Measurements from ENCODE around the gene SIRPA.

Gene SIRPA

DNA sequence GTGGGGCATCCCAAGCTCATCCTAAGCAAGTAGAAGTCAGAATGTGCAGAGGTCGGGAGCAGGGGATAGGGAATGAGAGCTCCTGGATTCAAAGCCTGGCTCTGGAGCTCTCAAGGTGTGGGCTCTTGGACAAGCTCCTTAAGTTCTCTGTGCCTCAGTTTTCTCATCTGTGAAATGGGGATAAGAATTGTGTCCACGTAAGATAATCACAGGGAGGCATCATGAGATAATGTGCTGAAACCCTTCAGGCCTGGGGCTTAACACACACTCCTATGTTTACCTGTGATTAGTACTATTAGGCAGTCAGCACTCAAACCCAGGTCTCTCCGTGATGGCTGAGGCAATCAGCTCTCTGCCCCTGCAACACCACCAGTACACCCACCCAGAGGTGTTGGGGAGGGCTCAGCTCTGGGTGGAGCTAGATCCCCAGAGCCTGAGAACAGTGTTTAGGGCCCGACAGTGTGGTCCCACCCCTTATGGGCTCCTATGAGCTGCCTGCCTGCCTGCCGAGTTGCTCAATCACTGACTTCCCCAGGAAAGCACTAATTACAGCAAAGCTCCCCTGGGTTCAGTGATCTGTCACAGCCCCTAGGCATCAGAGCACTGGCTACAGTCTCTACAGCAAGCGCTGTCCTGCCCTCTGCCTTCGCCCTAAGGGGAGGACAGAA, 6.3 kb upstream of the SIRPA start:
- DNase-seq (ENCODE audit: low read depth), result no peak

DNA sequence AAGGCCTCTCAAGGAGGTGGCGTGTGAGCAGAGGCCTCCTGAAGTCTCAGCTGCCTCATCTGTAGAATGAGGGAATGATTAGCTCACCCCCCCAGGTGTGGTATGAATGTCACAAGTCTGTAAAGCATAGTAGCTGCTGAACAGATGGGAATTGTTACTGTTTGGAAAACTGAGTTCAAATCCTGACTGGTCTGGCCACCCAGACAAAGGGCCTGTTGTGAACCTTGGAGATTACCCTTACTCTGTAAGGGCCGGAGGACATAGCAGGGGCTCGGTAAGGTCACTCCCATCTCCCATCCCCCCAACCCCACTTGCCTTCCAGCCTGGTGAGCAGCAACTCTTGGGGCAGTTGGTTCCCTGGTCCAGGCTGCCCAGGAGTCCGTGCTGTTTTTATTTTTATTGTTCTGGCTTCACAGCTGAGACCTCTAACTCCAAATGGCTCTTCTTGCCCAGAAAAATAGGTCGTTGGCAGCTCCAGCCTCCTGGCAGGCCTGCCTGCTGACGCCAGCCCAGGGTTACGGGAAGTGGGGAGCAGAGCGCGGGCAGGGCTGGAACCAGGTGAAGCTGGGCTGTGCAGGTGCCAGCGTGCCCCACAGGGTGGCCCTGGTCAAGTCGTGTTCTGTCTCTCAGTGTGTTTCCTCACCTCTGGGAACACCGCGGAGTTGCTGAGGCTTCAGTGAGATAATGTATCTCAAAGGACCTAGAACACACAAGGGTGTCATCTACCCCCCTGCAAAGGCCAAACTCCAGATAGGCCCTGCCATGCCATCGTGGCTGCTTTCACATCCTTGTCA, 4.5 kb upstream of the SIRPA start:
- no peak for DNase-seq (ENCODE audit: low read depth)

DNA sequence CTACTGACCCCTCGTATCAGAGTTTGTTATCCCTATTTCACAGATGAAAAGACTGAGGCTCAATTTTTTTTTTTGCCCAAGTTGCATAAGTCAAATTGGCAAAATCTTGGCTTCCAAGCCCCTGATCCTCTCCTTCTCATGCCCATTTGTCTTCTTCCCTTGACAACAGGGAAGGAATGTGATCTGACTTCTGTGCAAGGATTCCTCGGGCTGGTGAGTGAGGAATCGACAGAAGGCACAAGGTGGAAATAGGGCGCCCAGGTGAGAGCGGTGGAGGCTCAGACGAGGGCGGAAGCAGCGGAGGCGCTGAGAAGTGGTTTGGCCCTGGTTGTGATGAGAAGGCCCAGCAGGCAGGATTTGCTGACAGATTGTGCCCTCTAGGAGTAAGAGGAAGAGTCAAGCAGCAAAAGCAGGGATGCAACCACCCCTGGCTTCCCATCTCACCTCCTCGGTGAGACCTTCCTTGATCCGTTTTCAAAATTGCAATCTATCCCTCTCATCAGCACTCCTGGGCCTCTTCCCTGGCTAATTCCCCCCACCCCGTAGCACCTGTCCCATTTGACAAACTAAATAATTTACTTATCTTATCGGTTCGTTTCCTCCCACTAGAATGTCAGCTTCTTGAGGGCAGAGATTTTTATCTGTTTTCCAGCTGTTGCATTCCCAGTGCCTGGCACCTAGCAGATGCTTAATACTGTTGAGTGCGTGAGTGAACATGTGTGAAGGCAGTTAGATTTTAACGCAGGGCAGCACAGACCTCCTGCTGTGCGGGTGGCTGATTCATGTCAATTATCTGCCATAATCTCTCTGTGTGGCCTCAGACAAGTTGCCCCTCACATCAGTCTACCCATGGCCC, 3.7 kb upstream of the SIRPA start:
- DNase-seq (ENCODE audit: low read depth), result no peak

DNA sequence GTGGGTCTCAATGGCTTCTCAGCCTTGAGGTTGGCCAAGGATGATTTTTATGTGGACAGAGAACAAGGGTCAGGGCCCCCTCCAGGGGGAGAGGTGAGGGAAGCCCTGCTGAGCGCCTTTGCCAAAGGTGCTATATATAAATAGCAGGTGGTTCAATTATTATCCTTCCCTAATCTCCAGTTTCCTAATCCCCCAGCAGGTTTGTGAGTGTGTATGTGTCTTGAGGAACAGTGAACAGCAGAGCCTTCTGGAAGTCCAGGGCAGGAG, 3.2 kb upstream of the SIRPA start:
- no peak for DNase-seq (ENCODE audit: low read depth)

DNA sequence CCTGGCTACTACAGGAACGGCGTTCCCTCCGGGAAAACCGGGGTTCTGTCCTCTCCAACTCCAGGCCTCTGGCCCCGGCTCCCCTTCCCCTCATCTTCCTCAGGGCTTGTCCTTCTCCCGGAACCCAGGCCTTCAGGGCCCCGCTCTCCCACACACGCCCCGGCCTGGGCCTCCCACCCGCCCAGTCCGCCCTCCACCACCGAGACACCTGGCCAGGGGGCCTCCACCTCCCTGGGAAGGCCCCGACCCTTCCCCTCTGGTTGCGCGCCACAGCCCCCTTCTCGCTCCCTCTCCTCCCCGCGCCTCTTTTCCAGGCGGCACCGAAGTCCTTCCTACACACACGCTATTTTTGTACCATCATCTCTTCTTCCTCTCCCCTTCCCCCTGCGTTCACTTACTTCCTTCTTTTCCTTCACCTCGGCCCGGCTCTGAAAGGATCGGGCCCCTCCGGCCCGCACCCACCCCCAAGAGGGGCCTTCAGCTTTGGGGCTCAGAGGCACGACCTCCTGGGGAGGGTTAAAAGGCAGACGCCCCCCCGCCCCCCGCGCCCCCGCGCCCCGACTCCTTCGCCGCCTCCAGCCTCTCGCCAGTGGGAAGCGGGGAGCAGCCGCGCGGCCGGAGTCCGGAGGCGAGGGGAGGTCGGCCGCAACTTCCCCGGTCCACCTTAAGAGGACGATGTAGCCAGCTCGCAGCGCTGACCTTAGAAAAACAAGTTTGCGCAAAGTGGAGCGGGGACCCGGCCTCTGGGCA, 1.3 kb upstream of the SIRPA start:
- no peak for DNase-seq (ENCODE audit: low read depth)

DNA sequence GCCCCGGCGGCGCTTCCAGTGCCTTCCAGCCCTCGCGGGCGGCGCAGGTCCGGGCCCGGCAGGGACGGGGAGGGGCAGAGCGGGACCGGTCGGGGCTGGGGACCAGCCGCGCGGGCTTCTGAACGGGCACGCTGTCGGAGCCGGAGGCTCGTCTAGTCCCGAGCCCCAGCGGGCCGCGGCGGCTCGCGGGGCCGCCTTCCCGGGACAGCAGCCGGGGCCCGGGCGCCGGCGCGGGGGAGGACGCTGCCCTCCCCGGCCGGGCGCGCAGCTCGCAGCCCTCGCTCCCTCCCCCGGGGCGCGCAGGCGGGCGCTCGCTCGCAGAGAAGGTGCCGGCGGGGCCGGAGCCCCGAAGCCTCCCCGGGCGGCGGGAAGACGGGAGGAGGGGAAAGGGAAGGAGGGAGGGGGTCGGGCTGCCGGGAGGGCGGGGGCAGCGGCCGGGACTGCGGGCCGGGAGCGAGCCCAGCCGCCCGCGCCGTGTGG, 696 bp upstream of the SIRPA start:
- no peak for DNase-seq (ENCODE audit: low read depth)

DNA sequence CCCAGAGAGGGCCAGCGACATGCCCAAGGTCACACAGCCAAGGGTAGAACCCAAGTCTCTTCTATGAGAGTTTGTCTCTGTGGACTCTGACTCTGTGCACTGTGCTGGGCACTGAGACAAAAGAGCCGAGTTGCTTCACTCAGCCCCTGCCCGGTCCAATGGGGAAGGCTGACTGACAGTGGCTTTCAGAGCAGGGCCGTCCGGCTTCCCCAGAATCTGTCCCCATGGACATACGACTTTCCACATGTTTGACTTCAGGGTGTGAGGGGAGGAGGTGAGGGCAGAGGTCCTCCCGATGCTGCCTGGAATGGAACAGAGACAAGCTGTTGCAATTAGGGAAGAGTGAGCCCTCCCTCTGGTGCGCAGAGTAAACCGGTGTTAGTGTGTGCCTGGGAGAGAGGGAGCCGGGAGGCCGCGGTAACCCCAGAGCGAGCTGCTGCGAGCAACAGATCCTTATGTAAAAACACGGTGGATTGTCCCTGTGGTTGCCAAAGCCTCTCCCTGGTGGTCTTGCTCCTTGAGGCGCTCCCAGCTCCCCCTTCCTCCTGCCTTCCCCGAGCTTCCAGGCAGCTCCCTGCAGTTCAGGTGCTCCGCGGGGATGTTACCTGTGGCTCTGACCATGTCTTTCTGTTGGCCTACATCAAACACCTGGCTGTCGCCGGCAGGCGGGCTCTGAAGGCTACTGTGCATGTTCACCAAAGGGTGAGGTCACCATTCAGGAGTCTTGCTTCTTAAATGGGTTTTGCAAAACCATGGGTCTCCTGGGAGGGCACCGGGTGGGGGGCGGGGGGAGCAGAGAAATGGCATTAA, 672 bp downstream of the SIRPA start:
- no peak for DNase-seq (ENCODE audit: low read depth)

DNA sequence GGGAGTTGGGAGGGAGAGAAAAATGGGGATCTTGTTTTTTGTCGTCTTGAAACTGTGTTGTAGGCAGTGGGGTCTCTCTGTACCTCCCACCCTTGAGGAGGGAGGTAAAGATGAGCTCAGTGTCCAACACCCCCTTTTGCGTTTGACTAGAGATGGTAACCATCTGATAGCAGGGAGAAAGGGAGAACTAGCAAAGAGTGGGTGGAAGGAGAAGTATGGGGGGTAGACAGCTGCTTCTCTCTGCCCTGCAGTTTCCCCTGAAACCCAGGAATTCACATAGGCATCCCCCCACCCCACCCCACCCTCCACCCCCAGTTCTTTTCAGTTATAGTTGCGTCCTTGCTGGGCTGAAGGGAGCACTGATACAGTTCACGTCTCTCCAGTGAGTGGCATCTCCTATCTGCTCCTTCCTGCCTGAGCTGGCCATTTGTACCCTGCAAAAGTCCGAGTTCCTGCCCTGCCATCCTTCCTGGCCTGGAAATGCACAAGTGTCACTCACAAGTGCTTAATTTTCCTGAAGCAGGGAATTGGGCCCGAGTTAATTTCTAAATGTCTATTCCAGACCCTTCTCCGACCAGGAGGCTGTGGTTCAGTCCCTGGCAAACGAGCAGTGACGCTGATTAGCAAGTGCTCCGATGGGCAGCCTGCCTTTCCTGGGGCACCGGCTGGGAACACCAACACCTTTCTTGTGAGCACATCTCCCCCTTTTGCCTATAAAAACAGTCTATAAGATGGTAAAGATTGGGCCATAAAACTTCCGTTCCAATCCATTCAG, 1.5 kb downstream of the SIRPA start:
- DNase-seq (ENCODE audit: low read depth), result no peak

DNA sequence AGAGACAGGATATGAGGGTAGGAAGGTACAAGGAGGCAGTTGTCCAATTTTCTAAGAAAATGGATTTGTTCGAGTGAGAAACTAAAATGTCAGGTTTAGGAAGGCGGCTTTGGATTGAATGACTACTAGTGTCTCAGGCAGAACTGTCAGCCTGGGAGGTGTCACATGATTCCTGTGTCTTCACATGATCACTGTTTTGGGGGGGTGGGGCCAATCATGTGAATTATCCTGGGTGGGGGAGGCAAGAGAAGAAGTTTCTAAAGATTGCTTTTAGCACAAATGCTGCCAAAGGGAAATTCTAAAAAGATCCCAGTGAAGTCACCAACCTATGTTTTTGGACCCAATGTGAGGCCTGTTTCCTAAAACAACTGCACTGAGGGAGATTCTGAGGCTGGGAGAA, 2.3 kb downstream of the SIRPA start:
- no peak for DNase-seq (ENCODE audit: low read depth)

DNA sequence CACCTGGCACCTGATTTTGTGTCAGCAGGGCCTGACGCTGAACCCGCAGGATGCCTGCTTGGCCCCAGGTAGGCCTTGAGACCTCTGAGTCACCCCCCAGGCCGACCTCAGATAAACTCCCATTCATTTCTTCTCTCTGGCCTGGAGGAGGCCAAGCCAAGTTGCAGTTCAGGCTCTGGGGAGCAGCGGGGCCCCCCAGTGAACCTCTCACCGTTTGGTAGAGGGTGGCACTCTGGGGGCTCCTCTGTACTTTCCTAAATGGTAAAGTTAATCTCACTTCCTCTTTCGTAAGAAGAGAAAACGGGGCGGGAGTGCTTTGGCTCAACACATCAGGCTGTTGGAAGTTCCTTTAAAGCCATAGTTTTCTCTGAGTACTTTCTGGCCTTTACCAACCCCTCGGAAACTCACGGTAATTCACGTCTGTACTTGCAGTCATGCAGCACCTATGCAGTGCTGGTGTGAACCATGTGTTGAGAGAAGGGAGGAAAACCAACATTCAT, 2.8 kb downstream of the SIRPA start:
- no peak for DNase-seq (ENCODE audit: low read depth)

DNA sequence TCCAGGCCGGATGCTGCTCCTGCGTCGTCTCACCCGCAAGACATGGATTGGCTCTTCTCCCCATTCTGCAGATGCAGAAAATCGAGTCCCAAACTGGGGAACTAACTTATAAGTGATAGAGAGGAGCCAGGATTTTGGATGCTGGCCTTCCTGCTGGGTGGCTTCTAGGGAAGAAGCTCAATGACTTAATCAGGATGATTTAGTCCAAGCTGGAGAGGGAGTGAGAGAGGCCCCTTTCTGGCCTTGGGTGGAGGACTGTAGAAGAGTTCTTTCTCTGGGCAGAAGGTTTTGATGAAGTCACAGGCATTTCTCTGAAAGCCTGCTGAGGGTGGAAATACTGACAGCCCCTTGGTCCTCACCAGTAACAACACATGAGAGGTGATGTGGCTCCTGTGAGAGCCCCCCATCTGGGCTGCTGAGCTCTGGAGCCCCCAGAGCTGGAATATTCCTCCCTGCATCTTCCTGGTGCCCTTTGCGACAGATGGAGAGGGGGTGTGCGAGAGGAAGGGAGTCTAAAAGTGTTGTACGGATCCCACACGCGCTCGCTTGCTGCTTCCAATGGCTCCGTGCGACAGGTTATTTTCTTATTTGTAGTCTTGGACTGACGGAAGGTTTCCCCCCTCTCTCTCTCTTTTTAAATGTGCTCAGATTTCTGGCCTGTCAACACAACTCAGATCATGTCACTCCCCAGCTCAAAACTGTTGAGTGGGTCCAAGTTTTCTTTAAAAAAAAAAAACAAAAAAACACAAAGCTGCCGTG, 3.5 kb downstream of the SIRPA start:
- DNase-seq (ENCODE audit: low read depth), result no peak

DNA sequence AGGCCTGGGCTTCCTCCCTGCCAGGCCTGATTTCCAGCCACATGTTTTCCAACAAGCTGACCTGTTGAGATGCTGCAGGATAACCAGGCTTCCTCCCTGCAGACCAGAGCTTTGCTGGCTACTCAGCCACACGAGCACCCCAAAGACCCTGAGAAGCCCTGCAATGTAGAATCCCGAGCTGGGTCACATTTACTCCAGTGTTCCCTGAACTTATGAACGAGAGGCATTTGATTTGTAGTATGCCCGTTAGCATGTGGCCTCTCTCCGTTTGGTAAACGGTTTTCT, 4.0 kb downstream of the SIRPA start:
- DNase-seq (ENCODE audit: low read depth), result no peak

DNA sequence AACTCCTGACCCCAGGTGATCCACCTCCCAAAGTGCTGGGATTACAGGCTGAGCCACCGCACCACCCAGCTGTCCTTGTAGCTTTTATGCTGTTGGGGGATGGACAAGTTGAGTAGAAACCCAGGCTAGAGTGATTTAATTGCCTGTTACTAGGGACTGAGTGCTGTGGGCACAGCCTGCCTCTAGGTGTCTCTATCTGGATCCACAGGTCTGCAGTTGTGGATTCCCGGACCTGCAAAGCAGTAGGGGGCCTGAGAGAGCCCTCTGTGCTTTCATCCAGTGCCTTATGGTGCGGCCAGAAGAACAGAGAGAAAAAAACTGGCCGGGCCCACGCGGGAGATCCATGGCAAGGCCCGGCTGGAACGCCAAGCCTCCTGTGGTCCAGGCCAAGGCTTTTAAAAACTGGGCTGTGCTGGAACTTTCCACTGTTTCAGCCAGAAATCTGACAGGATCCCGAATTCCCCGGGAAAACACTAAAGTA, 5.2 kb downstream of the SIRPA start:
- DNase-seq (ENCODE audit: low read depth), result no peak

DNA sequence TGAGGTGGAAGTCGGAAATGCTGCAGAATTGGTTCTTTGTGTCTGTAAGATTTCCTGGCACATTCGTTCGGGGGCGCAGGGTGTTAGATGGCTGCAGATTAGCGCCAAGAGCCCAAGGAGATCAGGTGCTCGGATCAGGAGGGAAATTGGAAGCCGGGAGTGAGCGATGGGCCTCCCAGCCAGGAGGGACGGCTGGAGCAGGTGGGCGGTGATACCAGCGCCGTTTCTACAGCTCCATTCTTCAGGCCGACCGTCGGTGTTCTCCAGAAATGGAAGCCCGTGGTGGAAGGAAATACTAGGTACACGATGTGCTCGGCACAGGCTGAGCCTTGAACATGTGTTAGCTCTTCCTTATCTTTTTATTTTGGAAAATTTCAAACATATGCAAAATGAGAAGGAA, 6.5 kb downstream of the SIRPA start:
- no peak for DNase-seq (ENCODE audit: low read depth)

DNA sequence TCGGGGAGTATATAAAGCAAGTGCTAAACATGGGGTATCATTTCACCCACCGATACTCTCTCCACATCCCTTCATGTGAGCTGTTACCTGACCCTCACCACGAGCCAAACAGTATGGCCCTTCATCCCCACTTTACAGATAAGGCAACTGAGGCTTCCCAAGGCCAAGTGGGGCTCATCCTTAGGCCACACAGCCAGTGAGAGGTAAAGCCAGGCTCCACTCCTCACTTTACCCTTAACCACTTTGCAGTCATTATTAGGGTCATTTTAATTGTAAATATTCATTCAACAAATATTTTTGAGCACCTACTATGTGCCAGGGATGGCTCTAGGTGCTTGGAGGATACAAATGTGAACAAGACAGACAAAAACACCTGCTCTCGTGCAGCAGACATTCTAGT, 7.0 kb downstream of the SIRPA start:
- DNase-seq (ENCODE audit: low read depth), result no peak

DNA sequence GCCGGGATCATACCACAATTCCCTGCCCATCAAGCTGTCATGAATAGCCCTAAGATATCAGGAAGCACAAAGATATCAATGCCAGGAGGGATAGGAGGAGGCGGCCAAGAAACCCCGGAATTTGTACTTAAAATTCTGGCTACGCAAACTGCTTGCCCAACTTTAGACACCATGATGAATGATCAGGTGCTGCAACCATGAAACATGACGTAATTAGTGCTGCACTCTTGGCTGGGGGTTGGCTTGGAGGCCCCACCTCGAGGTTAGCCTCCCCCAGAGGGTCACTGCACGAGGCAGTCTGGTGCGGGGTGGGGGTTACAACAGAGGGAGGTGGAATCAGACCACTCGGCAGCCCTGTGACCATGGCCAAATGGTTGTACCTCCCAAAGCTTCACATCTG, 8.9 kb downstream of the SIRPA start:
- no peak for DNase-seq (ENCODE audit: low read depth)

DNA sequence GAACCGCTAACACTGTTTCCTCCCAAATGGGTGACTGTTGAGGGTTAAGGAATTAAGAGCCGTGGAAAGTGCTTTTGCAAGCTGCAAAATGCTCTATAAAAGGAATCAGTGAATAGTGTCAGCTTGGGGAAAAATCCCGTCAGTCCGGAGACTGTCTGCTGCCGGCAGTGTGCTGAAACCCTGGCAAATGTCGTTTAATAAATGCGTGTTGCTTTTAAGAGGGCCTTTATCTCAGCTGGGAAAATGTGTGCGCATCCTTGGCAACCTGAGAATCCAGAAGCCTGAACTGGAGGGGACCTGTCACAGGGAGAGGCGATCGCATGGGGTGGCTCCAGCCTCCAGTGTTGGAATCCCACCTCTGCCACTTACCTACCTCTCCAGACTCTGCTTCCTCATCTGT, 9.8 kb downstream of the SIRPA start:
- DNase-seq (ENCODE audit: low read depth), result no peak

DNA sequence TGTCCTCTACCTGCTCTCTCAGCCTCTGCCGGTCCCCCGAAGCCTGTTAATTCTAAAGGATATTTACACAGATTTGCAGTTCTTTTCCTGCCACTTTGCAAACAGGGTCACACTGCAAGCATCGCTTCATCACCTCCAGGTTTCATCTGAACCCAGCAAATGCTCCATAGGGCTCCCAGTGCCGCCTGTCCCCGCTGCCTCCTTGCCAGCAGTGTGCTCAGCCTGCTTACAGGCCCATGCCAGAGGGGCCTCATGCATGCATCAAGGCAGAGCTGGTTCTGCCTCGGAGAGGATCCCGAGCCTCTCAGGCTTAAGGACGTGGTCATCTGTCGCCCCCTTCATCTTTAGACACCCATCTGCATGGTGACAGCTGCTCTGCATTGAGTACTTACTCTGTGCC, 10.5 kb downstream of the SIRPA start:
- DNase-seq (ENCODE audit: low read depth), result no peak

DNA sequence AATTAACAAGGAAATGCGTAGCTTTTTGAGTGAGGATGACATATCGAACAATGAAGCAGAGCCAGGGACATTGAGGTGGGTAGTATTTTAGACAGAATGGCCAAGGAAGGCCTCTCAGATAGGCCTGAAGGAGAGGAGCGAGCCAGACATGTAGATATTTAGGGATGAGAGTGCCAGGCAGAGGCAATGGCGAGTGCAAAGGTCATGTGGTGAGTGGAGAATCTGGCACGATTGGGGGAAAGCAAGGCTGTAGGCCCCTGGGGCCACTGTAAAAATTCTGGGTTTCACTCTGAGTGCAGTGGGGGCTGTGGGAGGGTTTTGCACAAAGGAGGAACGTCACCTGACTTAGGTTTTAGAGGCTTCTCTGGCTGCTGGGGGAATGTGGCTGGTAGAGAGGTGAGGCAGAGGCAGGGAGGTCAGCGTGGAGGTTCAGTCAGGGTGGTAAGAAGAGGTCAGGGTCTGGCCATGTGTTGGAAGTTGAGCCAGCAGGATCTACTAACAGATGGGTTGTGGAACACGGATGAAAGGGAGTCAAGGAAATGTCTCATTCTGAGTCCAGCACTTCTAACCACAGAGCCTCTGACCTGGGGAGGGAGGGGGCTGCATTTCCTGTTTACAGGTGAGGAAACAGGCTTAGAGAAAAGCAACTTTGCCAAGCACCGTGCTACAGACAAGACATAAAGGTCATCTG, 11.3 kb downstream of the SIRPA start:
- DNase-seq (ENCODE audit: low read depth), result no peak

All from stimulated activated CD8-positive, alpha-beta memory T cell treated with anti-CD3 and anti-CD28 coated beads, Interleukin-4, amount 100 ng/mL, for 24 hours (primary cell).